ENCODE measurements around the gene AUTS2.

GRCh38 chr7:70776627-70777101, 1178.4 kb downstream of the AUTS2 start:
- TF ChIP-seq EZH2 (IDR thresholded peaks at IDR 0.05; ENCODE audit: insufficient read depth, poor library complexity, severe bottlenecking): no peak
- TF ChIP-seq EZH2phosphoT487 (IDR thresholded peaks at IDR 0.05; ENCODE audit: insufficient read depth, low read depth): no peak

All from GM23248 (cell line).